Upper lobe of left lung (tissue), 6 donors: ENCODE measurements around the gene SCO2. TPM values are rescaled to one million over a fixed set of nuclear protein-coding genes. Genes with fewer than 3 reads are reported as not detected.

Experiments used
- ATAC-seq, 2 donors: fragments of 200-7000 bp; cut with Tn5 transposase; one replicate each; pipeline ENCODE4 v1.9.1; 2022; ENCODE audit warnings: mild to moderate bottlenecking in 2 of 2, moderate library complexity in 2 of 2; ENCODE audit not compliant: low FRiP score in 2 of 2
- DNase-seq, 2 donors: peaks; one replicate each; pipeline ENCODE4 v3.0.0-alpha.2; 2019 to 2020
- H3K27ac ChIP-seq, 4 donors: fragments of 200-600 bp; sonication (generic); one replicate each; pipeline ENCODE4 v1.5.1; 2016 to 2019
- H3K27me3 ChIP-seq, 4 donors: fragments of 200-600 bp; sonication (generic); one replicate each; pipeline ENCODE4 v1.5.1; 2017 to 2019
- H3K36me3 ChIP-seq, 4 donors: fragments of 200-600 bp; sonication (generic); one replicate each; pipeline ENCODE4 v1.5.1; 2016 to 2019
- H3K4me1 ChIP-seq, 4 donors: fragments of 200-600 bp; sonication (generic); one replicate each; pipeline ENCODE4 v1.5.1; 2018 to 2019
- H3K4me3 ChIP-seq, 4 donors: fragments of 200-600 bp; sonication (generic); one replicate each; pipeline ENCODE4 v1.5.1; 2017 to 2019; ENCODE audit warnings: mild to moderate bottlenecking in 2 of 4, moderate library complexity in 1 of 4
- H3K9me3 ChIP-seq, 4 donors: fragments of 200-600 bp; sonication (generic); one replicate each; pipeline ENCODE4 v1.5.1; 2018 to 2019
- CTCF ChIP-seq, 6 experiments: fragments of 450-650 bp in 4 of 6; fragments of 200-600 bp in 2 of 6; sonication (generic) in 2 of 6; IDR thresholded peaks; one replicate each; pipeline ENCODE4 v1.5.1; 2016 to 2019; ENCODE audit warnings: antibody characterized with exemption in 6 of 6
- EP300 ChIP-seq, 4 donors: sonication (generic); formaldehyde crosslinking; IDR thresholded peaks; one replicate each; pipeline ENCODE4 v1.5.1; 2017; ENCODE audit warnings: antibody characterized with exemption in 4 of 4, control low read depth in 2 of 4
- POLR2A ChIP-seq, 4 donors: fragments of 450-650 bp; IDR thresholded peaks; one replicate each; pipeline ENCODE4 v1.5.1; 2016 to 2017; ENCODE audit warnings: antibody characterized with exemption in 4 of 4, mild to moderate bottlenecking in 2 of 4
- POLR2AphosphoS5 ChIP-seq, 2 donors: sonication (generic); formaldehyde crosslinking; IDR thresholded peaks; one replicate each; pipeline ENCODE4 v1.5.1; 2017; ENCODE audit warnings: antibody characterized with exemption in 2 of 2
- WGBS, 2 donors: methylation state at CpG; one replicate each; pipeline ENCODE4 v1.1.5; 2017 to 2018; 5-methylcytosine and 5-hydroxymethylcytosine counted together
- total RNA-seq, 6 donors: library from RNA; depleted of rRNA in 4 of 6; stranded (reverse); fragments of >200 nt in 4 of 6; gene quantifications; one replicate each; pipeline versions ENCODE4 v1.1.0 to v1.2.1, GENCODE V29; 2016 to 2021
- donor health status: DM: no; HTN: no; CAD: no; lungs with moderate emphysema.
- donor health status: DM: no; HTN: yes; CAD: no; lungs with severe emphysema.

The SCO2 gene
- total RNA-seq, 6 donors from 2014 or later: 1.7 to 14.0 (median 9.2) TPM; not detected in 1

- peaks cover 0 to 9% (median 4%) of the 10 kb centered on the region in 4 donors for H3K27me3 ChIP-seq
- 83 to 90% methylated on average over 8 of the region's 8 CpGs for WGBS, 2 donors
- TF ChIP-seq POLR2AphosphoS5 (IDR thresholded peaks at IDR 0.05): no peak
- TF ChIP-seq EP300 (IDR thresholded peaks at IDR 0.05): no peak
- TF ChIP-seq POLR2A (IDR thresholded peaks at IDR 0.05): no peak
- no peak for TF ChIP-seq CTCF (IDR thresholded peaks at IDR 0.05)
- H3K9me3 ChIP-seq: no peaks in the 10 kb centered on the region
- H3K4me1 ChIP-seq: peaks cover 7 to 11% (median 9%) of the 10 kb centered on the region in 4 donors
- no peak overlapping the region for H3K27ac ChIP-seq
- ATAC-seq: no peak
- no peaks in the 10 kb centered on the region for H3K36me3 ChIP-seq
- H3K4me3 ChIP-seq: no peak overlapping the region
- DNase-seq: no peak
These were observed 27.9 kb upstream of the SCO2 start for GRCh38 chr22:50553310-50553709.

GRCh38 chr22:50551160-50551752 is 25.9 kb upstream of the SCO2 start:
- Histone ChIP-seq H3K27ac (no peak overlapping the region), H3K9me3 (no peaks in the 10 kb centered on the region), H3K36me3 (no peaks in the 10 kb centered on the region), H3K27me3 (peaks cover 0 to 26% (median 9%) of the 10 kb centered on the region in 4 donors), H3K4me3 (no peak overlapping the region), H3K4me1 (peaks cover 7 to 26% (median 15%) of the 10 kb centered on the region in 4 donors)
- 89 to 95% methylated on average over 11 of the region's 11 CpGs for WGBS, 2 donors
- no peak for ATAC-seq
- TF ChIP-seq CTCF (IDR thresholded peaks at IDR 0.05) (no peak), POLR2A (IDR thresholded peaks at IDR 0.05) (no peak), POLR2AphosphoS5 (IDR thresholded peaks at IDR 0.05) (no peak), EP300 (IDR thresholded peaks at IDR 0.05) (no peak)
- DNase-seq: peak in 1 of 2 donors; percentile 67

- H3K27me3 ChIP-seq: peaks cover 0 to 29% (median 9%) of the 10 kb centered on the region in 4 donors
- TF ChIP-seq CTCF (IDR thresholded peaks at IDR 0.05): no peak
- TF ChIP-seq POLR2A (IDR thresholded peaks at IDR 0.05): no peak
- no peak for TF ChIP-seq EP300 (IDR thresholded peaks at IDR 0.05)
- TF ChIP-seq POLR2AphosphoS5 (IDR thresholded peaks at IDR 0.05): no peak
- H3K4me3 ChIP-seq: no peak overlapping the region
- ATAC-seq (no peak), DNase-seq (no peak)
- peaks cover 7 to 29% (median 17%) of the 10 kb centered on the region in 4 donors for H3K4me1 ChIP-seq
- H3K36me3 ChIP-seq: no peaks in the 10 kb centered on the region
- WGBS, 2 donors: 91 to 97% methylated on average over 6 to 8 of the region's 8 CpGs
- no peaks in the 10 kb centered on the region for H3K9me3 ChIP-seq
- no peak overlapping the region for H3K27ac ChIP-seq
These were observed 25.0 kb upstream of the SCO2 start for GRCh38 chr22:50550395-50550794.

GRCh38 chr22:50548921-50549790 is 23.8 kb upstream of the SCO2 start:
- Histone ChIP-seq H3K9me3 (no peaks in the 10 kb centered on the region), H3K4me1 (peaks cover 15 to 41% (median 29%) of the 10 kb centered on the region in 4 donors), H3K4me3 (peak overlapping the region in 3 of 4 donors; percentile 27 to 45 (median 41)), H3K27ac (peak overlapping the region; percentile 22 to 59 (median 40)), H3K27me3 (peaks cover 0 to 29% (median 9%) of the 10 kb centered on the region in 4 donors), H3K36me3 (no peaks in the 10 kb centered on the region)
- 70 to 78% methylated on average over 2 to 45 of the region's 68 CpGs for WGBS, 2 donors
- ATAC-seq: no peak
- DNase-seq: peak in 1 of 2 donors; percentile 81
- TF ChIP-seq POLR2A (IDR thresholded peaks at IDR 0.05) (no peak), CTCF (IDR thresholded peaks at IDR 0.05) (no peak), POLR2AphosphoS5 (IDR thresholded peaks at IDR 0.05) (no peak), EP300 (IDR thresholded peaks at IDR 0.05) (no peak)
